LNCAP (cell line): ENCODE measurements around the gene LRP6.

Experiments used
- TF ChIP-seq, protein P1 (sequence below): fragments of 450-650 bp; IDR thresholded peaks from 2 replicates; pipeline ENCODE4 v1.5.1; 2017; ENCODE audit warnings: mild to moderate bottlenecking

Gene LRP6

GRCh38 chr12:12097891-12098690 lies 168.8 kb downstream of the LRP6 start:
- TF ChIP-seq, protein P1, sequence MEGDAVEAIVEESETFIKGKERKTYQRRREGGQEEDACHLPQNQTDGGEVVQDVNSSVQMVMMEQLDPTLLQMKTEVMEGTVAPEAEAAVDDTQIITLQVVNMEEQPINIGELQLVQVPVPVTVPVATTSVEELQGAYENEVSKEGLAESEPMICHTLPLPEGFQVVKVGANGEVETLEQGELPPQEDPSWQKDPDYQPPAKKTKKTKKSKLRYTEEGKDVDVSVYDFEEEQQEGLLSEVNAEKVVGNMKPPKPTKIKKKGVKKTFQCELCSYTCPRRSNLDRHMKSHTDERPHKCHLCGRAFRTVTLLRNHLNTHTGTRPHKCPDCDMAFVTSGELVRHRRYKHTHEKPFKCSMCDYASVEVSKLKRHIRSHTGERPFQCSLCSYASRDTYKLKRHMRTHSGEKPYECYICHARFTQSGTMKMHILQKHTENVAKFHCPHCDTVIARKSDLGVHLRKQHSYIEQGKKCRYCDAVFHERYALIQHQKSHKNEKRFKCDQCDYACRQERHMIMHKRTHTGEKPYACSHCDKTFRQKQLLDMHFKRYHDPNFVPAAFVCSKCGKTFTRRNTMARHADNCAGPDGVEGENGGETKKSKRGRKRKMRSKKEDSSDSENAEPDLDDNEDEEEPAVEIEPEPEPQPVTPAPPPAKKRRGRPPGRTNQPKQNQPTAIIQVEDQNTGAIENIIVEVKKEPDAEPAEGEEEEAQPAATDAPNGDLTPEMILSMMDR = no peak

DNA sequence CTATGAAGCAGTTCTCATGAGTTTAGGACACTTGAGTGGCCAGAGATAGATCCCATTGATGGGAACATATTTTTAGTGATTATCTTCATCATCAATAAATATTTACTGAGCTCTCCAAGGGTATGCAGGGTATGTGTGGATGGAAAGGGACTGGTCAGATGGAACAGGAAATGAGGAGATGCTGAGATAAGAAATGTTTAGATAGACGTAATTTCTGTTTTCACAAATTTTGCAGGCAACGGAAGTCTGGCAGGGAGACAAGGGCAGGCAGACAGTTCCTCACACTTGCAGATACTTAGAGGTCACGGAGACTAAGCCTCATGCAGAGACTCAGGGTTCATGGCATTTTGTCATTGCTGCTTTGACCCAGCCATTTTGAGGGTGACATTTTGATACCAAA lies 171.8 kb downstream of the LRP6 start:
- TF ChIP-seq, protein P1 = no peak

- TF ChIP-seq, protein P1 = no peak
These were observed 172.4 kb downstream of the LRP6 start for GRCh38 chr12:12094481-12094880.

- TF ChIP-seq, protein P1 = no peak
These were observed 174.7 kb downstream of the LRP6 start for GRCh38 chr12:12091977-12092663.

- TF ChIP-seq, protein P1 = no peak
These were observed 175.8 kb downstream of the LRP6 start for GRCh38 chr12:12091071-12091470.

DNA sequence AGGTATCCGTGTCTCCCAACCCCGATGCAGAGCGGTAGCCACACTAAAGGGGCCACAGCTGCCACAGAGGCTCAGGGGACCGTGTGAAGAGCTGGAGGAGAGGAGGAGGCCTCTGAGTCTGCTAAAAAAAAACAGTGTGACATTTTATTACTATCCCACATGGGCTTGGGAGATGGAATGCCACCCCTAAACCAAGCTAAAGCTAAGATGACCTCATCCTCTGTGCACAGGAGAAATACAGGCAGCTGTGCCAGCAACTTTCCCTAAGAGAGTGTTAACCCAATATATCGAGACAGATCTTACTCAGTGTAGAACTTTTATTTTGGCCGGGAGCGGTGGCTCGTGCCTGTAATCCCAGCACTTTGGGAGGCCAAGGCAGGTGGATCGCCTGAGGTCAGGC lies 178.1 kb downstream of the LRP6 start:
- TF ChIP-seq, protein P1 = no peak

DNA sequence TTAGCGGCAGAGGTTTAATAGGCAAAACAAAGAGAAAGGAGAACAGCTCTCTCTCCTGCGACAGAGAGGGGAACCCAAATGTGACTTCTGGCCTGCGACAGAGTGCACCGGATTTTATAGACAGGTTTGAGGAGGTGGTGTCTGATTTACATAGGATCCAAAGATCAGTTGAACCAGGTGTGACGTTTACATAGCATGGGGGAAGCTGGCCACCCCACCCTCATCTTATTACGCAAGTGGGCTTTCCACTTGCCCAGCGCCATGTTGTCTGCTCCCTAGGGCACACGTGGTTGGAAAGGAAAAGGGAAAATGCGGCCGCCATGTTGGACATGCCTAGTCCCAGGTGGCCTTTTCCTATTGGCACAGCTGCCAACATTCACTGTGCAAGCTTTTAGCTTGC lies 178.7 kb downstream of the LRP6 start:
- TF ChIP-seq, protein P1 = no peak
